ENCODE data around the gene FGFR1OP2.

FGFR1OP2 gene

DNA sequence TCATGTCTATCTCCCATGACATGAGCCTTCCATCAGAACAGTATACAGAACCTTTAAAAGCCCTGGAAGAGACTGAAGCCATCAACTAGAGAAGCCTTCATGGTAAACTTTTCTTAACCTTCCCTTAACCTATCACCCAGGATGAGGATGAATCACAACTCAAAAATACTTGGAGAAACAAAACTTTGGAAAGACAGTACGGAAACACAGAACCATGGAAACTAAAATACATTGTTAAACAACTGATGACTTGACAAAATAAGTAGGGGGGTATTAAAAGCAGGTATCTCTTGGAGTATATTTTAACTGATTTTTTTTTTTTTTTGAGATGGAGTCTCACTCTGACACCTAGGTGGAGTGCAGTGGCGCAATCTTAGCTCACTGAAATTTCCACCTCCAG lies 67.2 kb downstream of the FGFR1OP2 start:
- Histone ChIP-seq H3K9me3 (ENCODE audit: control insufficient read depth, insufficient read depth, low read length) (no peaks in the 10 kb centered on the region), H3K27me3 (ENCODE audit: control insufficient read depth, insufficient read depth, low read length) (no peaks in the 10 kb centered on the region), H3K9ac (ENCODE audit: low read depth, low read length) (no peak overlapping the region), H3K4me1 (ENCODE audit: control insufficient read depth, insufficient read depth, low read length) (peaks cover 3% of the 10 kb centered on the region), H3K4me3 (ENCODE audit: low read depth, low read length) (no peak overlapping the region), H3K36me3 (ENCODE audit: control insufficient read depth, insufficient read depth, low read length) (no peaks in the 10 kb centered on the region)

DNA sequence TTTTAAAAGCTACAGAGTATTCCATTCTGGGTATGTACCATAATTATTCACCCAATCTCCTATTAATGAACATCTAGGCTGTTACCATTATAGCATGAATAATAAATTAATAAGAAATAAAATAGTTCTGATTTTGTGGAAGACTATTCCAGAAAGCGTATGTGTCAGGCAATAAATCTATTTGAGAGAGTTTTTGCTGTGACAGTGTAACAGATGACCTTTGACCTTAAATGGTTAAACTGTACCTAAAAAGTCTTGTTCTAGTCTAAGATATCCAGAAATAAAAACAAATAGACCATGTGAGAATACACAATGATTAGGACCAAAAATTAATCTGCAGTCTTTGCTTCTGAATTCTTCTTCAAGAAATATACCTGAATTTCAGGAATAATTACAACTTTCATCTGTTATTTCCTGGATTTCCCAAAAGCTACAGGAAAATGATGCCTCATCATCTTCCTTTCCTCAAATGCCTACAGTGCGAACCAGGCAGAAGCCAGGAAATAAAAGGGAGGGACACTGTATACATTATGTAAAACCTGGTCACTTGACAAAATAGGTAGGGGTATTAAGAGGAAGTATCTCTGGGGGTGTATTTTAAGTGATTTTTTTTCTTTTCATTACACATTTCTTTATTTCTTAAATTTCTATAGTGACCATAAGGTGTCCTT lies 68.7 kb downstream of the FGFR1OP2 start:
- H3K4me1 ChIP-seq (ENCODE audit: control insufficient read depth, insufficient read depth, low read length): peaks cover 3% of the 10 kb centered on the region
- no peaks in the 10 kb centered on the region for H3K36me3 ChIP-seq (ENCODE audit: control insufficient read depth, insufficient read depth, low read length)
- no peak overlapping the region for H3K9ac ChIP-seq (ENCODE audit: low read depth, low read length)
- no peak overlapping the region for H3K4me3 ChIP-seq (ENCODE audit: low read depth, low read length)
- no peaks in the 10 kb centered on the region for H3K27me3 ChIP-seq (ENCODE audit: control insufficient read depth, insufficient read depth, low read length)
- H3K9me3 ChIP-seq (ENCODE audit: control insufficient read depth, insufficient read depth, low read length): no peaks in the 10 kb centered on the region

DNA sequence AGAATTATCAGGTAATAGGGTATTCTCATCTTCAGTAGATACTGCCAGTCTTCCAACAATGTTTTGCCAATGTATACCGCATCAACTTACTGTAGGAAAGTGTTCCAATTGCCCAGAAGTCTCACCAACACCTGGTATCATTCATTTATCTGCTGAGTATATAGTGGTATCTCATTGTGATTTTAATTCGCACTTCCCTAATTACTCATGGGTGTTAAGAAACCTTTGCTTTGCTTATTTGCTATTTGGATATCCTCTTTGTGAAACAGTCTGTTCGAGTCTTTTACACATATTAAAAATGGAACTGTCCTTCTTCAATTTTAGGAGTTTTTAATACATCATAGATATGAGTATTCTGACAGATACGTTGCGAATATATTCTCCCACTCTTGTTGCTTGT lies 69.8 kb downstream of the FGFR1OP2 start:
- no peaks in the 10 kb centered on the region for H3K9me3 ChIP-seq (ENCODE audit: control insufficient read depth, insufficient read depth, low read length)
- H3K9ac ChIP-seq (ENCODE audit: low read depth, low read length): no peak overlapping the region
- H3K4me3 ChIP-seq (ENCODE audit: low read depth, low read length): no peak overlapping the region
- peaks cover 3% of the 10 kb centered on the region for H3K4me1 ChIP-seq (ENCODE audit: control insufficient read depth, insufficient read depth, low read length)
- H3K27me3 ChIP-seq (ENCODE audit: control insufficient read depth, insufficient read depth, low read length): no peaks in the 10 kb centered on the region
- H3K36me3 ChIP-seq (ENCODE audit: control insufficient read depth, insufficient read depth, low read length): no peaks in the 10 kb centered on the region

DNA sequence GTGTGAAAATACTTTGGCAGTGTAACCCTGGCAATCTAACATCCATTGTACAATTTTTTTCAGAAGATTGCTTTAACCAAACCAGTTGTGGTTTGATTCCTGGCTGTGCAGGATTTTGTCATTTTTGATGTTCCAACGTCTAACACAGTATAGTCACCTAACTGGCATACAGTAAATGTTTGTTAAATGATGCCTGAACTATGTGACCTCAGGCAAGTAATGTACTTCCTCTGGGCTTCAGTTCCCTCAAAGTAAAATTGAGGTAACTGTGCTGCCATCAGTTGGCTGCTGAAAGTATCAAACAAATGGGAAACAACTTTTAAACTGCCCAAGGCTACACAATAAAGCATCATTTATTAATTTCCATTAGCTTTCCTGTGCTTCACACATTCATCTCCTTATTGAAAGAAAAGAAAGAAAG lies 71.6 kb downstream of the FGFR1OP2 start:
- Histone ChIP-seq H3K9ac (ENCODE audit: low read depth, low read length) (no peak overlapping the region), H3K4me1 (ENCODE audit: control insufficient read depth, insufficient read depth, low read length) (peaks cover 9% of the 10 kb centered on the region), H3K4me3 (ENCODE audit: low read depth, low read length) (no peak overlapping the region)

DNA sequence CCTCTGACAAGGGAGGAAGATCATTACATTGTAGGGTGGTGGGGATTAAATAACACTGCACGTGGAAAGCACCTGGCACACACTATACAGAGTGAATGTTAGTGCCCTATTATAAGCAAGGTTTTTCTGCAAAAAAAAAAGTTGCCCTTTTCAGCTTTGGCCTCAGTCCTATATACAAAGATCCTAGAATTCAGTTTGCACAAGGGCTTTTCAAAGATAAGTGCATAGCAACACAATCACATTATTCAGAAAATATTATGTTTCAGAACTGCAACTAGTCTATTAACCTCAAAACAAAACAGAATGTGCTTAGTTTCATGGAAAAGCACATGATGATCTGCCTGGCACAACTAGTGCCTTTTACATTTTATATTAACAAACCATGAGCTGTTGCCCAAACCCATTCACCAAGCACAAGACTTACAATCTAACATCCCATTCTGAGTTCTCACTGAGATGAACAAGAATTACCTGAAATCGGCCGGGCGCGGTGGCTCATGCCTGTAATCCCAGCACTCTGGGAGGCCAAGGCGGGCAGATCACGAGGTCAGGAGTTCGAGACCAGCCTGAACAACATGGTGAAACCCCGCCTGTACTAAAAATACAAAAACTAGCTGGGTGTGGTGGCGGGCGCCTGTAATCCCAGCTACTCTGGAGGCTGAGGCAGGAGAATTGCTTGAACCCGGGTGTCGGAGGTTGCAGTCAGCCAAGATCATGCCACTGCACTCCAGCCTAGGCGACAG lies 74.1 kb downstream of the FGFR1OP2 start:
- Histone ChIP-seq H3K36me3 (ENCODE audit: control insufficient read depth, insufficient read depth, low read length) (no peaks in the 10 kb centered on the region), H3K4me1 (ENCODE audit: control insufficient read depth, insufficient read depth, low read length) (peaks cover 10% of the 10 kb centered on the region), H3K9ac (ENCODE audit: low read depth, low read length) (no peak overlapping the region), H3K27me3 (ENCODE audit: control insufficient read depth, insufficient read depth, low read length) (no peaks in the 10 kb centered on the region), H3K4me3 (ENCODE audit: low read depth, low read length) (no peak overlapping the region), H3K9me3 (ENCODE audit: control insufficient read depth, insufficient read depth, low read length) (no peaks in the 10 kb centered on the region)

More for the DNA sequence above, 71.6 kb downstream of the FGFR1OP2 start:
- Histone ChIP-seq H3K9me3 (ENCODE audit: control insufficient read depth, insufficient read depth, low read length) (no peaks in the 10 kb centered on the region), H3K36me3 (ENCODE audit: control insufficient read depth, insufficient read depth, low read length) (no peaks in the 10 kb centered on the region), H3K27me3 (ENCODE audit: control insufficient read depth, insufficient read depth, low read length) (no peaks in the 10 kb centered on the region)

DNA sequence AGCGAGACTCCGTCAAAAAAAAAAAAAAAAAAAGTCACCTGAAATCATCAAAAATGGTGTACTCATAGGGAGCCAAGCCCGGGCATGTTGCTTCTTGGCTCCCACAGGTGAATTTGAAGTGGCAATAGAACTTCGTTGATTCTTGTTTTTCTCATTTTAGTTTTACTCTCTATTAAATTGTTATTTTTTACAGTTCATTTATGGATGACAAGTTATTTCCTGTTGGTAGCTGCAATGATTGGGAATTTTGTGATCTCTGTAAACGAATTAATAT lies 74.6 kb downstream of the FGFR1OP2 start:
- no peaks in the 10 kb centered on the region for H3K9me3 ChIP-seq (ENCODE audit: control insufficient read depth, insufficient read depth, low read length)
- peak overlapping the region; percentile 85 for H3K4me3 ChIP-seq (ENCODE audit: low read depth, low read length)
- H3K4me1 ChIP-seq (ENCODE audit: control insufficient read depth, insufficient read depth, low read length): peaks cover 10% of the 10 kb centered on the region
- no peaks in the 10 kb centered on the region for H3K27me3 ChIP-seq (ENCODE audit: control insufficient read depth, insufficient read depth, low read length)
- H3K36me3 ChIP-seq (ENCODE audit: control insufficient read depth, insufficient read depth, low read length): no peaks in the 10 kb centered on the region
- H3K9ac ChIP-seq (ENCODE audit: low read depth, low read length): no peak overlapping the region

DNA sequence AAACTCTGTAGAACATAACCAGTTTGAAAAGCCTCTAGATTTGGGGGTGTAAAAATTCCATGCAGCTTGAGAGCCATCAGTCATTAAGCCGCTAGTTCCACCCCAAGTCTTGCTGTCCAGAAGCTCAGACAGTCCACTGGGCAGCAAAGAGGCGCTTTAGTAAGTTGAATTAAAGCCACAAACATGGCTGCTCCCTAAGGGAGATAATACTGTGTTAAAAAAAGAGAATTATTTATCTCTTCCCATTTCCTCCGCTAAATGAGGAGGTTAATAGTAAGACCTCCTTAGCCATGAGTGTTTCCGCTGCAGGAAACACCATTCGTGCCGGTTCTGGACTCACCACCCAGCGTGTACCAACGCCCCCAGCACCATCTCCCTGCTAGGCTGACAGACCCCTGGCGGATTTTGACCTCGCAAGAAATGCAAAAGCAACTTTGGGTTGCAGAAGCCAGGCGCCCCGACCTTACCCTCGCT lies 75.4 kb downstream of the FGFR1OP2 start:
- H3K4me3 ChIP-seq (ENCODE audit: low read depth, low read length): peak overlapping the region; percentile 85
- H3K27me3 ChIP-seq (ENCODE audit: control insufficient read depth, insufficient read depth, low read length): no peaks in the 10 kb centered on the region
- no peaks in the 10 kb centered on the region for H3K9me3 ChIP-seq (ENCODE audit: control insufficient read depth, insufficient read depth, low read length)
- H3K36me3 ChIP-seq (ENCODE audit: control insufficient read depth, insufficient read depth, low read length): no peaks in the 10 kb centered on the region
- peaks cover 10% of the 10 kb centered on the region for H3K4me1 ChIP-seq (ENCODE audit: control insufficient read depth, insufficient read depth, low read length)
- H3K9ac ChIP-seq (ENCODE audit: low read depth, low read length): peak overlapping the region; percentile 71

DNA sequence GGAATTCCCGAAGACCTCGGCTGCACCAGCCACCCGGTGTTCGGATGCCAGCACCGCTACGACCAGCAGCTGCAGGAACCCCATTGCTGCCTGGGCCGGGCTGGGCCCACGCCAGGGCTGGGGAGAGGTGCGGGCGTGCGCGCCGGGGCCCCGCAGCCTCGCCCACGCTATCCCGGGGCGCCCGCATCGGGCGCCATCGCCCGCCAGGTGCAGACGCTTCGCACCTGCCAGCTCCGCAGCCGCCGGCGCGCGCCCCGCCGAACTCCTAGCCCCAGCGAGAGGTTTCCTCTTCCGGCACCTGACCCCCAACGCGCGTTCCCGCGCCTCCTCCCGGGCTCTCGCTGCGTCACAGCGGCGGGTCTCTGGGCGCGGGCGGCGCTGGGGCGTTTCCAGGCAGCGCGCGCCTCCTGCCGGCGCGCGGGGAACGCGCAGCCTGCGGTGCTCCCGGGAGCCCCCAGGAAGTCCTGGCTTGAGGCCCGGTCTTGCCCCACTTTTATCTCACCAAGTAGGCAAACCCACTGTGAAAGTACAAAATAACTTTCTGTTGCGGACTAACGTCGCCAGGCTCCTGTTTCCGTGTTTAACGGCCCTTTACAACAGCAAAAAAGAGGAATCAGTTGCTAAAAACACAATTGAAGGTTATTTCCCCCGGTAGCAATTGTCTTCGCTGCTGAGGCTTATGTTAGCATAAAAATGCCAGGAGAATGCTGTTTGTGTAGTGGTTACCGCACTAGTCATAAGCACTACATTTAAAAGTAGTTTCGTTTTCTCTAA lies 76.0 kb downstream of the FGFR1OP2 start, which contains the start of gene TM7SF3:
TSS of gene TM7SF3 (minus strand) at position 300 of the 774 bp plus-strand sequence. CDS start at position 84, 216 bp downstream.
- Histone ChIP-seq H3K4me3 (ENCODE audit: low read depth, low read length) (peak within 1 kb of the TSS; percentile 85), H3K4me1 (ENCODE audit: control insufficient read depth, insufficient read depth, low read length) (peaks cover 10% of the 10 kb centered on the region), H3K36me3 (ENCODE audit: control insufficient read depth, insufficient read depth, low read length) (no peaks in the 10 kb centered on the region), H3K9ac (ENCODE audit: low read depth, low read length) (peak within 1 kb of the TSS; percentile 71), H3K9me3 (ENCODE audit: control insufficient read depth, insufficient read depth, low read length) (no peaks in the 10 kb centered on the region), H3K27me3 (ENCODE audit: control insufficient read depth, insufficient read depth, low read length) (no peaks in the 10 kb centered on the region)

DNA sequence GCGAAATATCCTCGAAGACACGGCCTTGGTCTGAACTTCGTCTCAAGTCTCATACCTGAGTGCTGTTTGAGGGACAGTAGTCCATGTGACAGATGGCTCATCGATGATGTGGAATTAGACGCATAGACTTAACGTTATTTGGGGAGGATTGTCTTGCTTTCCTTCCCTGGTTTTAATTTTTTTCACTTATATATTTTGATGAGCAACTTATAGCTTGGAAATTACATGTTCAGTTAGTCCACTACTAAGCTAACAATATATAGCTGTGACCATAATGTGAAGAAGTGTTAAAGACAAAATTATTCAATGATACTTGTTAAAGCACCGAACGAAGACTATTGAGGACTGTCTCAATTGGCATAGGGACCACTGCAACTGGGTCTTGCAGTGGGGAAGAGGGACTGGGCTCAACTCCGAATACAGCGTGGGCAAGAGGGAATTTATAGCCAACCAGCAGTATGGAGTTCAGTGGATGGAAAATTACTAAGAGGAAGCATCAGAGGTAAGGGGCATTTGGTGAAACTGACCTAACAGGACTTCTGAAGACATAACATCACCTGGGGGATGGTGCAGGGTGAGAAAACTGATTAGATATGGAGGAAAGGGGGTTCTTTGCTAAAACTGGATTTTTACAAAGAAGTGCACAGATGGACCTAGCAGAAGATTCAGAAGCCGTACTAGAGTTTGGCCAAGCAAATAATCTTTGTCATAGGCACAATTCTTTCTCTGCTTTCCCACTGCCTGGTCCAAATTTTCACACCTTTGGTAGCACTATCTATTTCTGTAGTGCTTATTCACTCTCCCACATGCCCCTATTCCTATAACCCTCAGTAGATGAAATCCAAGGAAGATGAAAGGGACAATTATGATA lies 76.8 kb downstream of the FGFR1OP2 start:
- no peaks in the 10 kb centered on the region for H3K27me3 ChIP-seq (ENCODE audit: control insufficient read depth, insufficient read depth, low read length)

DNA sequence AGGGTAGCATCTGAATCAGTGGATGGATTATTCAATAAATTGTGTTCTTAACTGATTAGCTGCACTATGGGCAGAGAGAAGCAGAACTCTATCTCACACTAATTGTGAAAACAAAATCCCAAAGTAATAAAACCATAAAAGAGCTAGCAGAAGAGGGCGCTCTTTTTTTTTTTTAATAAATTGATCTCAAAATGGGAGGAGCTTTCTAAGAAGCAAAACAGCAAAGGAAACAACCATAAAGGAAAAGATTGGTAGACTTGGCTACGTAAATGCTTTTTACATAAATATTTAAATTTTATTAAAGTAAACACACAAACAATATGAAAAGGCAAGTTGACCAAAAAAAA lies 77.4 kb downstream of the FGFR1OP2 start:
- H3K9ac ChIP-seq (ENCODE audit: low read depth, low read length): no peak overlapping the region
- H3K4me3 ChIP-seq (ENCODE audit: low read depth, low read length): no peak overlapping the region
- no peaks in the 10 kb centered on the region for H3K36me3 ChIP-seq (ENCODE audit: control insufficient read depth, insufficient read depth, low read length)
- H3K9me3 ChIP-seq (ENCODE audit: control insufficient read depth, insufficient read depth, low read length): no peaks in the 10 kb centered on the region
- H3K27me3 ChIP-seq (ENCODE audit: control insufficient read depth, insufficient read depth, low read length): no peaks in the 10 kb centered on the region
- peaks cover 10% of the 10 kb centered on the region for H3K4me1 ChIP-seq (ENCODE audit: control insufficient read depth, insufficient read depth, low read length)

More for the DNA sequence above, 76.8 kb downstream of the FGFR1OP2 start:
- Histone ChIP-seq H3K4me3 (ENCODE audit: low read depth, low read length) (peak overlapping the region; percentile 46), H3K9ac (ENCODE audit: low read depth, low read length) (peak overlapping the region; percentile 48), H3K36me3 (ENCODE audit: control insufficient read depth, insufficient read depth, low read length) (no peaks in the 10 kb centered on the region), H3K4me1 (ENCODE audit: control insufficient read depth, insufficient read depth, low read length) (peaks cover 10% of the 10 kb centered on the region), H3K9me3 (ENCODE audit: control insufficient read depth, insufficient read depth, low read length) (no peaks in the 10 kb centered on the region)
